ENCODE data around the gene EPHB4. TPM values are rescaled to one million over a fixed set of nuclear protein-coding genes. Genes with fewer than 3 reads are reported as not detected.

Gene EPHB4
- total RNA-seq, 1 experiment from 2014 or later, result 192 TPM

- POLR2A ChIA-PET, result no interaction called here
- no peak for TF ChIP-seq CTCF (IDR thresholded peaks at IDR 0.05)
- Histone ChIP-seq H3K4me1 (ENCODE audit: control insufficient read depth, insufficient read depth, low read length) (no peaks in the 10 kb centered on the region), H3K36me3 (ENCODE audit: control insufficient read depth, insufficient read depth, low read length) (no peaks in the 10 kb centered on the region), H3K27ac (ENCODE audit: low read length) (no peak overlapping the region), H3K4me3 (ENCODE audit: low read depth in 2 of 2, low read length in 2 of 2) (no peak overlapping the region), H3K27me3 (ENCODE audit: control insufficient read depth, insufficient read depth, low read length) (no peaks in the 10 kb centered on the region), H3K9me3 (ENCODE audit: control insufficient read depth, insufficient read depth, low read depth, low read length) (no peaks in the 10 kb centered on the region)
- in situ Hi-C loops (cut with HindIII; ENCODE audit: low pct_unique_long_range_greater_than_20kb, low sequenced_read_pairs) (no loop called here), intact Hi-C loops (cut with micrococcal nuclease; ENCODE audit: unreplicated experiment) (no loop called here)
- CTCF ChIA-PET, result no interaction called here
- DNase-seq (ENCODE audit: low read depth, low spot score) (no peak), ATAC-seq (no peak)
- BruUV-seq (replicated peaks), result no TSS peak
Measured at GRCh38 chr7:100778061-100778621, 49.2 kb downstream of the EPHB4 start.

- Histone ChIP-seq H3K9me3 (ENCODE audit: control insufficient read depth, insufficient read depth, low read depth, low read length) (no peaks in the 10 kb centered on the region), H3K36me3 (ENCODE audit: control insufficient read depth, insufficient read depth, low read length) (no peaks in the 10 kb centered on the region), H3K4me3 (ENCODE audit: low read depth in 2 of 2, low read length in 2 of 2) (no peak overlapping the region), H3K4me1 (ENCODE audit: control insufficient read depth, insufficient read depth, low read length) (no peaks in the 10 kb centered on the region), H3K27me3 (ENCODE audit: control insufficient read depth, insufficient read depth, low read length) (no peaks in the 10 kb centered on the region), H3K27ac (ENCODE audit: low read length) (no peak overlapping the region)
- TF ChIP-seq TCF7L2 (IDR thresholded peaks at IDR 0.05; ENCODE audit: low read depth, low read length) (no peak), SIN3A (IDR thresholded peaks at IDR 0.05; ENCODE audit: borderline replicate concordance, insufficient read depth, low read depth, low read length) (no peak), POLR2AphosphoS5 (IDR thresholded peaks at IDR 0.05; ENCODE audit: low read depth, low read length) (no peak), CTCF (IDR thresholded peaks at IDR 0.05) (no peak), REST (IDR thresholded peaks at IDR 0.05; ENCODE audit: insufficient read depth in 1 of 2, low read depth in 2 of 2, low read length in 1 of 2) (no peak)
- intact Hi-C loops (cut with micrococcal nuclease; ENCODE audit: unreplicated experiment) (no loop called here), in situ Hi-C loops (cut with HindIII; ENCODE audit: low pct_unique_long_range_greater_than_20kb, low sequenced_read_pairs) (no loop called here)
- CTCF ChIA-PET, result no interaction called here
- ATAC-seq (no peak), DNase-seq (ENCODE audit: low read depth, low spot score) (no peak)
- POLR2A ChIA-PET, result no interaction called here
- no TSS peak for BruUV-seq (replicated peaks)
Measured at GRCh38 chr7:100773491-100773890, 53.8 kb downstream of the EPHB4 start.

All from Panc1 (cell line).